ENCODE data around the gene PPP2R5C.

DNA sequence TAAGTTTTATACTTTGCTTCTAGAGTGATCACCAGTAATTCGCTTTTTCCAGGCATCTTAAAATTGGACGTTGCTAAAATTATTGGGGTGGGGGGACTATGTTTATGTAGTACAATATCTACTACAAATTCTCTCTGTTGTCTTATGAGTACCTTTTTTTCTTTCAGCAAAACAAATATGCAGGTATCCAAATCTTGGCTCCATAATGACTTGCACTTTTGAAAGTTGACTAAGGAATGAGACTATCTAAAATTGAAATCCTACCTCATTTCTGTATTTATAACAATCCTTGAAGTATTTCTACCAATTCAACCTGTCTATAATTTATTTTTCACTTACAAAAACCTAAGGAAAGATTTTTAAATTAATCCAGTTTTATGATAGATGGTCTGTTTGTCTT is 205.2 kb downstream of the PPP2R5C start:
- TF ChIP-seq ZBTB20 (tag by site-specific recombination; IDR thresholded peaks at IDR 0.05) (no peak), SP7 (tag by site-specific recombination; IDR thresholded peaks at IDR 0.05) (no peak), ZNF747 (tag by site-specific recombination; IDR thresholded peaks at IDR 0.05) (no peak), ZNF350 (tag by site-specific recombination; IDR thresholded peaks at IDR 0.05) (no peak), CTCF (tag by site-specific recombination; IDR thresholded peaks at IDR 0.05) (no peak), YY1 (tag by site-specific recombination; IDR thresholded peaks at IDR 0.05) (no peak), ZBTB17 (tag by site-specific recombination; IDR thresholded peaks at IDR 0.05) (no peak), ZFP37 (tag by site-specific recombination; IDR thresholded peaks at IDR 0.05) (no peak)
- TF ChIP-seq, protein P1, sequence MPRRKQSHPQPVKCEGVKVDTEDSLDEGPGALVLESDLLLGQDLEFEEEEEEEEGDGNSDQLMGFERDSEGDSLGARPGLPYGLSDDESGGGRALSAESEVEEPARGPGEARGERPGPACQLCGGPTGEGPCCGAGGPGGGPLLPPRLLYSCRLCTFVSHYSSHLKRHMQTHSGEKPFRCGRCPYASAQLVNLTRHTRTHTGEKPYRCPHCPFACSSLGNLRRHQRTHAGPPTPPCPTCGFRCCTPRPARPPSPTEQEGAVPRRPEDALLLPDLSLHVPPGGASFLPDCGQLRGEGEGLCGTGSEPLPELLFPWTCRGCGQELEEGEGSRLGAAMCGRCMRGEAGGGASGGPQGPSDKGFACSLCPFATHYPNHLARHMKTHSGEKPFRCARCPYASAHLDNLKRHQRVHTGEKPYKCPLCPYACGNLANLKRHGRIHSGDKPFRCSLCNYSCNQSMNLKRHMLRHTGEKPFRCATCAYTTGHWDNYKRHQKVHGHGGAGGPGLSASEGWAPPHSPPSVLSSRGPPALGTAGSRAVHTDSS (tag by site-specific recombination; IDR thresholded peaks at IDR 0.05) = no peak

All from HEK293 (cell line).